GM13977 (cell line): ENCODE data around the gene TMUB1.

ENCODE experiments used
- DNase-seq: peaks from one replicate; pipeline ENCODE4 v3.0.0; 2012; ENCODE audit warnings: low spot score
- in situ Hi-C: fragments of 300-500 bp; cut with MboI; formaldehyde crosslinking; loops from one replicate; pipeline ENCODE4 v1.12.0; 2022; ENCODE audit warnings: low sequenced_read_pairs, low pct_unique_long_range_greater_than_20kb, mixed read lengths, inconsistent platforms; ENCODE audit not compliant: unreplicated experiment
- TF ChIP-seq, protein P1 (sequence below): IDR thresholded peaks from 2 replicates; pipeline ENCODE4 v1.5.1; 2012; ENCODE audit warnings: mild to moderate bottlenecking, control low read depth; ENCODE audit not compliant: insufficient read depth; ENCODE audit errors: extremely low read depth, missing control alignments

The TMUB1 gene

DNA sequence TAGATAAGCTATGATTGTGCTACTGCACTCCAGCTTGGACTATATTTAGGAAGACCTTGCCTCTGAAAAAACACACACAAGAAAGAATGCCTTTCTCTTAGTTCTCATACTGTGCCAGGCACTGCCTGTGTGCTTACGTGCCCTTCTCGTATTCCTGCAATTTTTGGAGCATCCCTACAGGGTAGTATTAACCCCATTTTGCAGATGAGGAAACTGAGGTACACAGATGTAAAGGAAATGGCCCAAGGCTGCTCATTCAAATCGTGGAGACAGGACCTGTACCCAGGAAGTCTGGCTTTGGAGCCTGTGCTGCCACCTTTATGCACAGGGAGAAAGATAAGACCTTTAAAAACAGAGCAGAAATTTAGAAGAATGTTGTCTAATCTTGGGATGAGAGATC is 19.7 kb upstream of the TMUB1 start:
- in situ Hi-C loops: no loop called here
- TF ChIP-seq, protein P1, sequence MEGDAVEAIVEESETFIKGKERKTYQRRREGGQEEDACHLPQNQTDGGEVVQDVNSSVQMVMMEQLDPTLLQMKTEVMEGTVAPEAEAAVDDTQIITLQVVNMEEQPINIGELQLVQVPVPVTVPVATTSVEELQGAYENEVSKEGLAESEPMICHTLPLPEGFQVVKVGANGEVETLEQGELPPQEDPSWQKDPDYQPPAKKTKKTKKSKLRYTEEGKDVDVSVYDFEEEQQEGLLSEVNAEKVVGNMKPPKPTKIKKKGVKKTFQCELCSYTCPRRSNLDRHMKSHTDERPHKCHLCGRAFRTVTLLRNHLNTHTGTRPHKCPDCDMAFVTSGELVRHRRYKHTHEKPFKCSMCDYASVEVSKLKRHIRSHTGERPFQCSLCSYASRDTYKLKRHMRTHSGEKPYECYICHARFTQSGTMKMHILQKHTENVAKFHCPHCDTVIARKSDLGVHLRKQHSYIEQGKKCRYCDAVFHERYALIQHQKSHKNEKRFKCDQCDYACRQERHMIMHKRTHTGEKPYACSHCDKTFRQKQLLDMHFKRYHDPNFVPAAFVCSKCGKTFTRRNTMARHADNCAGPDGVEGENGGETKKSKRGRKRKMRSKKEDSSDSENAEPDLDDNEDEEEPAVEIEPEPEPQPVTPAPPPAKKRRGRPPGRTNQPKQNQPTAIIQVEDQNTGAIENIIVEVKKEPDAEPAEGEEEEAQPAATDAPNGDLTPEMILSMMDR: no peak
- DNase-seq: no peak

DNA sequence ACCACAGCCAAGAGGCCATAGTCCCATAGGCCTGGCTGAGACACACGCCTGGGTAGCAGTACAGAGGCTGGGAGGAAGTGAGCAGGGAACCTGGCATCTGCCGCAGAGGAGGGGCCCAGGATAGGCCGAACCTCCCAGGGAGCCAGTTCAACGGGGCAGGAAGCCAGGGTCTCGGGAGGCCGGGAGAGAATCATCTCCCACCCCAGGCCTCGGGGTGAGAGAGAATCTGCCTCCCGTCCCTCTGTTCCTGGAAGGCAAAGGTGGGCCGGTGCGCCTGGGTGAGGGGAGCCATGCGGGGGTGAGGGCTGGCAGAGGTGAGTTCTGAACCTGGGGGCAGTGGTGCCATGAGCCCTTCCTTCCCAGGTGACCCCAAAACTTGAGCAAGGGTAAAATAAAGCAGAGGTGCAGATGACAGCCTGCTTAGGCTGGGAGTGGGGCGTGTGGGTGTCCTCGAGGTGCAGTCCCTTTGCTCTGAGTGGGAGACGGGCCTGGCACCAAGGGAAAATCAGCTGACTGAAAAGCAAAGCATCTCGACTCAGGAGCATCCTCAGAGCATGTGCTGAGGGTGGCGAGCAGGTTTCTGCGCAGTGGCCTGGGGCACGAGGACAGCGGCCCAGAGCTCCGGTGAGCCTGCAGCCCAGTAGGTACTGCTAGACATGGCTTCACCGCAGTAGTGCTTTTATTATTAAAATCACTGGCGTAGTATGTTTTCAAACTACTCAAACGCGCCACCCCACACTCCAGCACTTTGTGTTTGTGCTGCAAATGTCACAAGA is 18.5 kb upstream of the TMUB1 start:
- in situ Hi-C loops: no loop called here
- TF ChIP-seq, protein P1: no peak
- DNase-seq: no peak

DNA sequence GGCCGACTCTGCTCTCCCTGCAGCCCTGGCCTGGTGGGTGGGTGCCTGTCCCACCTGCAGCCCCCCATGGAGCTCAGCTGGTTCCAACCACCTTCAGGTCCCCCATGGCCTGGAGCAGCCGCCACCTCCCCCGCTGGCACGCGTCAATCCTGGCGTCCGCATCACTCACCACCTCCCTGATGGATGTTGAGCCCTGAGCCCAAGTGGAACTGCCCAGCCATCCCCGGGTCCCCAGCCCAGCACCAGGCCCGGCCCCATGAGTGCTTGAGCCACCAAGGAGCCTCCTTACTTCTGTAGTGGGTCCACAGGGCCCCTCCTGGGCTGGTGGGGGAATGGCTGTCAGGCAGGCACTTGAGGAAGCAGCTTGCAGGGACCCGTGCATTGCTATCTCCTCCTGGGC is 17.6 kb upstream of the TMUB1 start:
- in situ Hi-C loops: no loop called here
- no peak for DNase-seq
- TF ChIP-seq, protein P1: no peak

DNA sequence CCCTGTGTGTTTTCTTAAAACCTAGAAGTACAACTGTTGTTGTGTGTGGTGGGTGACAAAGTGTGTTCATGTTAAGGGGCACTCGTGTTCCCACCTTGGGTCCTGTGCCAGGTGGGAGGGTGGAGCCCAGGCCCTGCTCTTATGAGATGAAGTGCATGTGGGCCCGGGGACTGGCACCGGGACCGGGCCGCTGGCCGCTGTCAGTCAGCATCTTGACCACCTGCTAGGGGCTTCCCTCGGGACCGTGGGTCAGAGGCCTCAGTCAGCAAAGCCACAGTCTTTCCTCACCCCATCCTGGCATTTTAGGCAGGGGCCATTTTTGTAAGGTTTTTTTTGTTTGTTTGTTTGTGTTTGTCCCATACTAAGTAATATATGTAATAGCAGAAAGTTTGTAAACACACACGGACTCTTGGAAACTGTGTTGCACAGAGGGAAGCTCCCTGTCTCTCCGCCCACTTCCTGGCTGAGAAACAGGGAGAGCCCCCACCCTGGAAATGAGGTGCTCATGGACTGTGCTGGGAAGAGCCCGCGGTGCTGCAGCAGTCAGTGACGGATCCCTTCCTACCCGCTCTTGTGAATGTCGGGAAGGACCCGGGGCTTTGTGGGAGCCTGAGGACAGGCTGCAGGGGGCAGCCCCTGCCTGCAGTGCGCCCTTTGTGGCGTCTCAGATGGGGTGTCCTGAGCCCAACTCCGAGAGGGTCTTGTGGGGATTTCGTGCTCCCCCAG is 16.4 kb upstream of the TMUB1 start:
- in situ Hi-C loops: no loop called here
- TF ChIP-seq, protein P1: no peak
- DNase-seq: no peak

DNA sequence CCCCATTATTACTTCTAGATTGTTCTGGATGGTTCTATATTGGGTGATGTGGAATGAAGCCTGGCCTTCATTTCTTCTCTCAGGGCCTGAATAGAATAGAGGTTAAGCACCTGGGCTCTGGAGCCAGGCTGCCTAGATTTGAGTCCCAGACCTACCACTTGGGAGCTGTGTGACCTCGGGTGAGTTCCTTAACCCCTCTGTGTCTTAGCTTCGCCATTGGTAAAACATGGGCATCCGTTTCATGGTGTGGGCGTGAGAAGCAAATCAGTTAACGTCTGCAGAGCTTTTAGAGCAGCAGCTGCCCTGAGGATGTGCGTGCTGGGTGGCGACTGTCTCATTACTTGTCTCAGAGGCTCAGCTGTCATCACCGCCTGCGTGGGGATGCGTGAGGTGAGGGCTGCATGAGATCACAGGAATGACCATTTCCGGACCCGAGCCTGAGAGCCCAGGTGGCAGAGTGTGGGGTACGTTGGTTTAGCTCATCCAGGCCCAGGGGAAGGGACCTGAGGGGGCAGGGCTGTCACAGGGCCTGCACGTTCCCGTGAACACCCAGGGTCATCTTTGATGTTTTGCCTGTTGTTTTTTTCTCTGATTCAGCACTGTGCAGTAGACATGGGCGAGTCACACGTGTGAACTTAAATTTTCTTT is 12.7 kb upstream of the TMUB1 start:
- TF ChIP-seq, protein P1: no peak
- DNase-seq: no peak

DNA sequence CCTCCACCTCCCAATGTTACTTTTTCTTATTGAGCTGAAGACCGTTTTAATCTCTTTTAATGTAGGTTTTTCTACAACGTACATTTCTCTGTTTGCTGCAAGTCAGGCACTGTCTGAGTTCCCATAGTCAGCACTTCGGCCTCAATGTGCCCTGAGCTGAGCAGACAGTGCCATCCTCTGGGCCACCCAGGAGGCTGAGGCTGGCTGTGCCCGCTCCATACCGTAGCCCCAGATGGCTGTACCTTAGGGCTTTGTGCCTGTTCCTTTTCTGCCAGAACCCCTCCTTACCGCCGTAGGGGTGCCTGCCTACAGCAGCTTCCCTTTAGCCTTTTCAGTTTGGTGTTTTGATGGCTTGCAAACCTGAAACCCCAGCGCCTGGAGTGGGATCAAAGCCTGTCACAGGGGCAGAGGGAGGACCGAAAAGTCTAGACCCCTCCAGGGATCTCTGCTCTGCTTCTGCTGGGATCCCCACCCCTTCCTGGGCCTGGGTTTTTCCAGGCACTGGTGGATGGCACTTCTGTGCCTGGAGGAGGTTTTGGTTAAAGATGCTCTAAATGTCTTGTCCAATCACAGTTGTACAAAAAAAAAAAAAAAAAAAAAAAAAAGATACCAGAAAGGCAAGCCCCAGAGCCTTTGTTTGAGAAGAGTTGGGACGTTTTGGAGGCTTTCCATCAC is 12.0 kb upstream of the TMUB1 start:
- TF ChIP-seq, protein P1: no peak
- in situ Hi-C loops: no loop called here
- DNase-seq: no peak

More for the DNA sequence above, 12.7 kb upstream of the TMUB1 start:
- in situ Hi-C loops: no loop called here
